IMR-90 (cell line): ENCODE measurements around the gene NHLRC1. TPM values are rescaled to one million over a fixed set of nuclear protein-coding genes. Genes with fewer than 3 reads are reported as not detected.

ENCODE experiments used
- CEBPB ChIP-seq: IDR thresholded peaks from 2 replicates; pipeline ENCODE4 v1.6.1; 2012; ENCODE audit warnings: low read depth, low read length, improper control_type of control experiment
- MAFK ChIP-seq: IDR thresholded peaks from 2 replicates; pipeline ENCODE4 v1.6.1; 2012; ENCODE audit warnings: low read depth, low read length, improper control_type of control experiment
- MAZ ChIP-seq: IDR thresholded peaks from 2 replicates; pipeline ENCODE4 v1.6.1; 2012; ENCODE audit warnings: low read depth, mild to moderate bottlenecking, low read length, improper control_type of control experiment, moderate library complexity, borderline replicate concordance
- NFE2L2 ChIP-seq: fragments of 150-350 bp; IDR thresholded peaks from 2 replicates; pipeline ENCODE4 v1.6.1; 2016; ENCODE audit warnings: low read depth, mild to moderate bottlenecking, low read length
- polyA plus RNA-seq, 3 experiments: library from polyadenylated mRNA; depleted of rRNA; stranded (reverse); fragments of >200 nt; gene quantifications; 2 replicates each; pipeline ENCODE4 v1.2.3, GENCODE V29; 2012; ENCODE audit warnings: low replicate concordance in 1 of 3
- total RNA-seq: library from RNA; depleted of rRNA; stranded (reverse); fragments of >200 nt; gene quantifications from 2 replicates; pipeline ENCODE4 v1.2.3, GENCODE V29; 2012
- TF ChIP-seq, protein P1 (sequence below): fragments of 150-350 bp; IDR thresholded peaks from 2 replicates; pipeline ENCODE4 v1.6.1; 2016; ENCODE audit warnings: low read depth, mild to moderate bottlenecking, low read length, moderate library complexity, borderline replicate concordance

NHLRC1 gene
- total and polyA plus RNA-seq, 2 of the 4 experiments (the other 2 are of a cell fraction): 1.1 TPM

DNA sequence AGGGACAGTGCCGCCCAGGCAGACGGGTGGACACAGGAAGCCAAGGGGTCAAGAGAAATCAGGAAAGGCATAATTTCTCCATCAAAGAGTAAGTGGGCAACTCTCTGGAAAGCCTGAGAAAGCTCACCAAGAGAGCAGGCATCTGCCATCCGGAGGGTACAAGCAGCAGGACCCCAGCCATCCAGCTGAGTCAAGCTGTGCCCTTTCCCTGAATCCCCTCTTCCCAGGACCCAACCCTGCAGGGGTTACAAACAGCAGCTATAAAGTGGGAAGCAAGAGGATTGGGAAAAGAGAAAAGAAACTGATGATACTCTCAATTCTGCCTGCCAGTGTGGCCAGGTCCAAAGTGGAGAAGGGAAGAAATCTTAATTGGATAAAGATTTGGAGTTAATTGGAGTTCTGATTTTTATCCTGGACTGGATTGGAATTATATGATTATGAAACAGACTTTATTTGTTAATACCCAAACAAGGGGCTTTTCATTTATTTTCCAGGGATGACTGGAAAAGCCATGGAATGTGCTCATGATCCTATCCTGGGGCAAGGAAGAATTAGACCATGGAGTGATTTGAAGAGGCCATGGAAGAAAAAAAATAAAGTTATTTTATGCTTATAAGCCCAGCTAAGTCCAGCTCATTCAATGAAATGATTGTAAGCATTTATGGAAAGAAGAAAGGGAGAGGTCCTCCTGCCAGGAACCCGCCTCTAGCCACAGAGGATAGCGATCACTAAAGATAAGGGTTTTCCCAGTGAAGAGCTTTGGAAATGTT, 34.9 kb downstream of the NHLRC1 start (continued):
- TF ChIP-seq, protein P1, sequence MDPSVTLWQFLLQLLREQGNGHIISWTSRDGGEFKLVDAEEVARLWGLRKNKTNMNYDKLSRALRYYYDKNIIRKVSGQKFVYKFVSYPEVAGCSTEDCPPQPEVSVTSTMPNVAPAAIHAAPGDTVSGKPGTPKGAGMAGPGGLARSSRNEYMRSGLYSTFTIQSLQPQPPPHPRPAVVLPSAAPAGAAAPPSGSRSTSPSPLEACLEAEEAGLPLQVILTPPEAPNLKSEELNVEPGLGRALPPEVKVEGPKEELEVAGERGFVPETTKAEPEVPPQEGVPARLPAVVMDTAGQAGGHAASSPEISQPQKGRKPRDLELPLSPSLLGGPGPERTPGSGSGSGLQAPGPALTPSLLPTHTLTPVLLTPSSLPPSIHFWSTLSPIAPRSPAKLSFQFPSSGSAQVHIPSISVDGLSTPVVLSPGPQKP: no peak
- TF ChIP-seq CEBPB (no peak), NFE2L2 (no peak), MAFK (no peak), MAZ (no peak)
